Subcutaneous abdominal adipose tissue (tissue), 5 donors: Measurements from ENCODE around the gene NEK7.

Experiments
- H3K27ac ChIP-seq: one replicate; pipeline ENCODE4 v1.7.0; 2013; ENCODE audit warnings: low read depth, mild to moderate bottlenecking, inconsistent platforms, low read length, moderate library complexity
- H3K27me3 ChIP-seq, 5 donors: one replicate each; pipeline ENCODE4 v1.7.0; 2013; ENCODE audit warnings: low read length in 5 of 5, inconsistent platforms in 1 of 5; ENCODE audit not compliant: control insufficient read depth in 5 of 5, insufficient read depth in 4 of 5
- H3K36me3 ChIP-seq, 5 donors: one replicate each; pipeline ENCODE4 v1.7.0; 2013; ENCODE audit warnings: low read length in 5 of 5; ENCODE audit not compliant: control insufficient read depth in 5 of 5, insufficient read depth in 5 of 5
- H3K4me1 ChIP-seq, 5 donors: one replicate each; pipeline ENCODE4 v1.7.0; 2013; ENCODE audit warnings: low read length in 5 of 5, mild to moderate bottlenecking in 3 of 5, moderate library complexity in 1 of 5; ENCODE audit not compliant: control insufficient read depth in 5 of 5, insufficient read depth in 5 of 5
- H3K4me3 ChIP-seq, 5 donors: one replicate each; pipeline ENCODE4 v1.7.0; 2013; ENCODE audit warnings: low read length in 5 of 5, low read depth in 1 of 5
- H3K9ac ChIP-seq, 5 donors: one replicate each; pipeline ENCODE4 v1.7.0; 2013; ENCODE audit warnings: low read length in 5 of 5, mild to moderate bottlenecking in 4 of 5, moderate library complexity in 3 of 5
- H3K9me3 ChIP-seq, 5 donors: one replicate each; pipeline ENCODE4 v1.7.0; 2013; ENCODE audit warnings: low read length in 5 of 5; ENCODE audit not compliant: control insufficient read depth in 5 of 5
- donor health status: healthy.
- donor health status: healthy.
- donor health status: healthy.
- donor health status: healthy.
- donor health status: healthy.

Gene NEK7

DNA sequence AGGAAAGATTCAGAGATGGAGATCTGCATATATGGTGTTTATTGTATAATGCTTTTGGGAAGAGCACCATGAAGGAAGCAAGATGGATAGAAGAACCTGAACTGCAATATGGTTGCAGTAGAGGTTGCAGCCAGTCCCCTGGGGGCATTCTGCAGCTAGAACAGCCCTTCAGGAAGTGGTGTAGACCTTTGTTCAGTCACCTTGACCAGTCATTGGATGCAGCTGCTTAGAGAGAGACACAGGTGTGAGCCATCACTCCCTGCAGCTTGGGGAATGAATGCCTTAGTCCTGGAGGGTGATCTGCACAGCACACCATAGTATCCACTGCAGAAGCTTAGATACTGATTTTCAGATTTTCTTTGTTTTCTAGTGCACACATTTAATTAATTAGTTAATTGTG is 42.3 kb downstream of the NEK7 start:
- no peaks in the 10 kb centered on the region for H3K27me3 ChIP-seq
- no peaks in the 10 kb centered on the region for H3K9me3 ChIP-seq
- no peaks in the 10 kb centered on the region for H3K36me3 ChIP-seq
- peaks cover 0 to 28% (median 13%) of the 10 kb centered on the region in 5 donors for H3K4me1 ChIP-seq
- H3K4me3 ChIP-seq, result no peak overlapping the region
- no peak overlapping the region for H3K27ac ChIP-seq
- H3K9ac ChIP-seq, result no peak overlapping the region

- Histone ChIP-seq H3K27ac (no peak overlapping the region), H3K27me3 (no peaks in the 10 kb centered on the region), H3K9me3 (no peaks in the 10 kb centered on the region), H3K9ac (no peak overlapping the region), H3K4me1 (peaks cover 0 to 32% (median 13%) of the 10 kb centered on the region in 5 donors), H3K36me3 (no peaks in the 10 kb centered on the region), H3K4me3 (no peak overlapping the region)
Observed at GRCh38 chr1:198201956-198202784, 45.4 kb downstream of the NEK7 start.

DNA sequence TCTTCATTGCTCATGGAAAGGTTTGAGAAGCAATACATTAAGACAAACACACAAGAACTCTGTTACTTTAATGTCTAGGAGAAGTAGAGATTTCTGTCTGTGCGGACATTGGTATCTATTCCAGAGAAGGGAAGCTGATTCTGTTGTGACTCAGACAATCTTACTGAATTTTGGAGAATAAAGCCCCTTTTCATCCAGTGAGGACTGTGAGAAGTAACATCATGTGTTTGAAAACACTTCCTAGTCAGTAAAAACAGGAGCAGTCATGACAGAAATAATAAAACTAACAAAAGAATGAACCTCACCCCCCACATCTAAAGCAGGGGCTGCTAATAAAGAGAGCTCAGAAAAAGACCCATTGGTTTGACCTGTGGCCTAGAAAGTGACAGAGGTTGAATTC is 46.6 kb downstream of the NEK7 start:
- no peak overlapping the region for H3K27ac ChIP-seq
- H3K9me3 ChIP-seq, result no peaks in the 10 kb centered on the region
- no peaks in the 10 kb centered on the region for H3K36me3 ChIP-seq
- no peaks in the 10 kb centered on the region for H3K27me3 ChIP-seq
- no peak overlapping the region for H3K9ac ChIP-seq
- peaks cover 0 to 30% (median 13%) of the 10 kb centered on the region in 5 donors for H3K4me1 ChIP-seq
- H3K4me3 ChIP-seq, result no peak overlapping the region

DNA sequence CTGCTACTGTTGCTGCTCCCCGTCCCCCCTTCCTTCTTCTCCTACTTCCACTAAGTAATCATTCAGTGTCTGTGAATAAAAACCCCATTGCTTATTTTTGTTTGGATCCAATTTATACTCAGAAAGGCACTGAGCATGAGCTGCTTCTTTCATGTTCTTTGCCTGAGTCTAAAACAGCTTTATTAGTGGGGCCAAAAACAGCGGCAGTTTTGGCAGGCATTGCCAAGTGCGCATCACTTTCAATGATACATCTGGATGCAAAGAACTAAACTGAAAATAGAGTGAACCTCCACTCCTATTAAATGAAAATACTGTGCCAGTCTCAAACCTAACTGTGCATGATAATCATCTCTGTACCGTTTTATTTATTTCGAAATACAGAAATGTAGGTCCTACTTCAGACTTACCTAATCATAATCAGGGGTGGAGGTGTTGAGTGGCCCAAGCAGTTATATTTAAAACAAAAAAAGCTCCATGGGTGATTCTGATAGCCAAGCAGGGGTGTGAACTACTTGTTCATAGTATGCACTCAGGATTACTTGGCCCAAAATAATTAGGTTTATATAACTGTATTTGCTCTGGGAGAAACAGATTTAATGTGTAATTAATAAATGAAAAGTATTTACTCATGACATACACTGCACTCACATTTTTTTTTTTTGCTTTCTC is 48.4 kb downstream of the NEK7 start:
- Histone ChIP-seq H3K4me3 (no peak overlapping the region), H3K36me3 (no peaks in the 10 kb centered on the region), H3K27me3 (no peaks in the 10 kb centered on the region), H3K9ac (no peak overlapping the region), H3K9me3 (no peaks in the 10 kb centered on the region), H3K4me1 (peaks cover 0 to 17% (median 5%) of the 10 kb centered on the region in 5 donors), H3K27ac (no peak overlapping the region)

- Histone ChIP-seq H3K9ac (no peak overlapping the region), H3K36me3 (no peaks in the 10 kb centered on the region), H3K27ac (no peak overlapping the region), H3K9me3 (no peaks in the 10 kb centered on the region), H3K4me1 (peaks cover 0 to 10% (median 0%) of the 10 kb centered on the region in 5 donors), H3K27me3 (no peaks in the 10 kb centered on the region), H3K4me3 (no peak overlapping the region)
Observed at GRCh38 chr1:198206292-198206691, 49.5 kb downstream of the NEK7 start.

DNA sequence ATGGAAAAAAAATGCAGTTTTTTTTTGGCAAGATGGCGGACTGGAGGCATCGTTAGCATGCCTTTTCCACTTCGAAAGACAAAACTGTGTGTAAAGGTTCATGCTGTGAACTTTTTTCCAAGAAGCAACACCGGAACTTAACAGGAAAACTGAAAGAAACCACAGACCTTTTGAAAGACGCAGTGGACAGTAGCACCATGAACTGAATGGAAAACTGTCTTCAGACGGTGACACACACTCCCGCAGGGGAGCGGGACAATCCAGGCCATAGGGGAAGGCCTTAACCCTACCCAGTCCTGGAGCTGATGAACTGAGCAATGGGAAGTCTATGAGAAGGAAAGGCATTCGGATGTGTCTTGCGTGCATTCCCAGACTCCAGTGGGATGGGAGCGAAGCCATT is 54.9 kb downstream of the NEK7 start:
- peaks cover 0 to 10% (median 0%) of the 10 kb centered on the region in 5 donors for H3K4me1 ChIP-seq
- no peak overlapping the region for H3K4me3 ChIP-seq
- H3K36me3 ChIP-seq, result peaks cover 0 to 14% (median 11%) of the 10 kb centered on the region in 5 donors
- H3K9me3 ChIP-seq, result peaks cover 0 to 9% (median 5%) of the 10 kb centered on the region in 5 donors
- no peaks in the 10 kb centered on the region for H3K27me3 ChIP-seq
- H3K27ac ChIP-seq, result no peak overlapping the region
- no peak overlapping the region for H3K9ac ChIP-seq

DNA sequence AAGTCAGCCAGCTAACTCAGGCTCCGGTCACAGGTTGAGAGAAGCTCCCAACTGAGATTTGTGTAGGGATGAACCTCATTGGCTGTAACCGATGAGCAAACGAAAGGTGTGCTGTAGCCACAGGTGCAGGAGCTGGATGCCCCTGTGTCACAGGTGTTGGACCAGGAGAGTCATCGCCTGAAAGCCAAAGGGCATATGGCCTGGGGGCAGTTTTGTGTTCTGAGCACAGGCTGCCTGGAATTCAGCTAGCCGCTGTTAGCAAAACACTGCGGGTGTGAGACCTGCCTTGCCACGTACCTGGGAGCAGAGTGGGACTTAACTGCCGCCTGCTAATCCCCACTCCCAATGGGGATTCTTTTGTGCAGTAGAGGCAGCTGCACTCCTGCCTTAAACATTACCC is 55.3 kb downstream of the NEK7 start:
- peaks cover 0 to 9% (median 5%) of the 10 kb centered on the region in 5 donors for H3K9me3 ChIP-seq
- peaks cover 0 to 10% (median 0%) of the 10 kb centered on the region in 5 donors for H3K4me1 ChIP-seq
- no peaks in the 10 kb centered on the region for H3K27me3 ChIP-seq
- no peak overlapping the region for H3K9ac ChIP-seq
- no peak overlapping the region for H3K27ac ChIP-seq
- H3K4me3 ChIP-seq, result no peak overlapping the region
- H3K36me3 ChIP-seq, result peaks cover 0 to 14% (median 11%) of the 10 kb centered on the region in 5 donors

DNA sequence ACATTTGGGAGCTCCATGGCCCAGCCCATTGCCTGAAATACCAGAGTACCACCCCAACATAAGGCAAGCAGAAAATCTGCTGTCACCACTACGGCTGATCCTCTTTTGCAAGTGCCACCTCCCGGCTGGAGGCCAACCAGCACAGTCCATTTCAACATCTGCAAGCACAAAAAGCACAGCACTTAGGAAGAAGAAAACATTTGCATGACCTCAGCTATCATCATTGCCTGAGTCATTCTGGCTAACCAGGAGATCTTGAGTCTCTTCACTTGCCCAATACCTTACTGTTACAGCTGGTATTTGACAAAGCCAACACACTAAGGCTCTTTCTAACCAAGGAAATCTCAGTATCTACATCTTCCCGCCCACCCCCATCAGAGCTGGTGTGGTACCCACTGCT is 55.9 kb downstream of the NEK7 start:
- Histone ChIP-seq H3K36me3 (peaks cover 0 to 14% (median 11%) of the 10 kb centered on the region in 5 donors), H3K27ac (no peak overlapping the region), H3K4me1 (peaks cover 0 to 10% (median 0%) of the 10 kb centered on the region in 5 donors), H3K27me3 (no peaks in the 10 kb centered on the region), H3K9ac (no peak overlapping the region), H3K9me3 (peaks cover 0 to 9% (median 5%) of the 10 kb centered on the region in 5 donors), H3K4me3 (no peak overlapping the region)

- no peak overlapping the region for H3K9ac ChIP-seq
- peaks cover 0 to 9% (median 5%) of the 10 kb centered on the region in 5 donors for H3K9me3 ChIP-seq
- H3K27me3 ChIP-seq, result no peaks in the 10 kb centered on the region
- H3K36me3 ChIP-seq, result peaks cover 0 to 14% (median 11%) of the 10 kb centered on the region in 5 donors
- no peak overlapping the region for H3K4me3 ChIP-seq
- no peak overlapping the region for H3K27ac ChIP-seq
- peaks cover 0 to 10% (median 0%) of the 10 kb centered on the region in 5 donors for H3K4me1 ChIP-seq
Observed at GRCh38 chr1:198214924-198215323, 58.1 kb downstream of the NEK7 start.

- H3K27me3 ChIP-seq, result no peaks in the 10 kb centered on the region
- H3K9ac ChIP-seq, result no peak overlapping the region
- H3K36me3 ChIP-seq, result no peaks in the 10 kb centered on the region
- H3K4me1 ChIP-seq, result no peaks in the 10 kb centered on the region
- H3K4me3 ChIP-seq, result no peak overlapping the region
- H3K9me3 ChIP-seq, result no peaks in the 10 kb centered on the region
- no peak overlapping the region for H3K27ac ChIP-seq
Observed at GRCh38 chr1:198220428-198220827, 63.6 kb downstream of the NEK7 start.
